HCT116 (cell line): ENCODE results near the gene PSD. TPM values are rescaled to one million over a fixed set of nuclear protein-coding genes. Genes with fewer than 3 reads are reported as not detected.

Source experiments
- ATAC-seq: fragments of 200-7000 bp; cut with Tn5 transposase; 2 replicates; pipeline ENCODE4 v1.9.1; 2020; ENCODE audit warnings: mild to moderate bottlenecking, moderate library complexity
- BruUV-seq: library from RNA; stranded (reverse); fragments of 400-500 nt; replicated peaks from 2 replicates; lab custom pipeline; 2021; lab: Mats Ljungman, UMichigan
- CTCF ChIA-PET: fragments of 300-600 bp; sonication (Branson Sonifier 250); formaldehyde crosslinking; loops from one replicate; lab custom pipeline; 2021; ENCODE audit warnings: antibody characterized with exemption; lab: Charles Lee
- POLR2A ChIA-PET: fragments of 300-600, 350-600 bp; sonication (Branson Sonifier 250); formaldehyde crosslinking; loops from one replicate; lab custom pipeline; 2021; ENCODE audit warnings: antibody characterized with exemption; lab: Charles Lee
- RAD21 ChIA-PET, 2 experiments: fragments of 300-600 bp; sonication (Branson Sonifier 250); formaldehyde crosslinking; loops; one replicate each; lab custom pipeline; 2023; ENCODE audit warnings: low total read pairs in 2 of 2; ENCODE audit not compliant: uncharacterized antibody in 2 of 2, unreplicated experiment in 2 of 2, low non-redundant PET in 1 of 2; lab: Charles Lee
- DNase-seq: peaks from one replicate; pipeline ENCODE4 v3.0.0-alpha.2; 2010; ENCODE audit warnings: low read depth, low spot score
- H2AFZ ChIP-seq: fragments of 200-600 bp; shearing (Covaris generic), sonication (generic); 2 replicates; pipeline ENCODE4 v1.6.1; 2017; ENCODE audit warnings: low read depth, mixed run types, mixed read lengths, antibody characterized with exemption, low read length; ENCODE audit not compliant: poor library complexity, severe bottlenecking
- H3K27ac ChIP-seq: 2 replicates; pipeline ENCODE4 v1.5.1; 2012; ENCODE audit warnings: low read depth, low read length
- H3K27me3 ChIP-seq: fragments of 200-600 bp; sonication (generic); 2 replicates; pipeline ENCODE4 v1.6.1; 2016; ENCODE audit warnings: mixed run types, low read length, mixed read lengths; ENCODE audit not compliant: insufficient read depth
- H3K36me3 ChIP-seq, 2 experiments: fragments of 200-500 bp in 1 of 2; fragments of 200-600 bp in 1 of 2; sonication (Bioruptor generic) in 1 of 2; sonication (generic) in 1 of 2; 2 replicates each; pipeline versions ENCODE4 v1.5.1 to v1.6.1; 2014 to 2016; ENCODE audit warnings: low read length in 2 of 2, inconsistent platforms in 1 of 2, mixed read lengths in 1 of 2, mixed run types in 1 of 2; ENCODE audit not compliant: insufficient read depth in 2 of 2, control insufficient read depth in 1 of 2
- H3K4me1 ChIP-seq, 2 experiments: fragments of 200-600 bp in 1 of 2; sonication (generic) in 1 of 2; 2 replicates each; pipeline versions ENCODE4 v1.5.1 to v1.6.1; 2012 to 2017; ENCODE audit warnings: low read length in 2 of 2, inconsistent platforms in 1 of 2, mild to moderate bottlenecking in 1 of 2, mixed read lengths in 1 of 2, mixed run types in 1 of 2, moderate library complexity in 1 of 2; ENCODE audit not compliant: insufficient read depth in 2 of 2, control insufficient read depth in 1 of 2
- H3K4me2 ChIP-seq: fragments of 200-600 bp; sonication (generic); 2 replicates; pipeline ENCODE4 v1.6.1; 2017; ENCODE audit warnings: mixed run types, low read length, mixed read lengths
- H3K4me3 ChIP-seq, 2 experiments: fragments of 200-600 bp in 1 of 2; sonication (generic) in 1 of 2; replicated peaks in 1 of 2; 2 replicates each; pipeline ENCODE4 v1.5.1; 2011 to 2016; ENCODE audit warnings: low read length in 2 of 2, control low read depth in 1 of 2, low read depth in 1 of 2, mild to moderate bottlenecking in 1 of 2, mixed read lengths in 1 of 2, mixed run types in 1 of 2
- H3K79me2 ChIP-seq: fragments of 200-600 bp; sonication (generic); 2 replicates; pipeline ENCODE4 v1.6.1; 2017; ENCODE audit warnings: mild to moderate bottlenecking, mixed run types, low read length, moderate library complexity, mixed read lengths; ENCODE audit not compliant: insufficient read depth
- H3K9ac ChIP-seq: fragments of 200-600 bp; sonication (generic); 2 replicates; pipeline ENCODE4 v1.6.1; 2016; ENCODE audit warnings: low read length, mixed read lengths
- H3K9me2 ChIP-seq: fragments of 200-600 bp; sonication (generic), shearing (Covaris generic); 2 replicates; pipeline ENCODE4 v1.6.1; 2017; ENCODE audit warnings: mixed run types, mild to moderate bottlenecking, moderate library complexity; ENCODE audit not compliant: insufficient read depth
- H3K9me3 ChIP-seq, 2 experiments: fragments of 200-500 bp in 1 of 2; fragments of 200-600 bp in 1 of 2; sonication (Bioruptor generic) in 1 of 2; sonication (generic) in 1 of 2; 2 replicates each; pipeline ENCODE4 v1.6.1; 2014 to 2017; ENCODE audit warnings: low read length in 2 of 2, mixed read lengths in 2 of 2, inconsistent platforms in 1 of 2, low read depth in 1 of 2, mild to moderate bottlenecking in 1 of 2, mixed run types in 1 of 2, moderate library complexity in 1 of 2; ENCODE audit not compliant: control insufficient read depth in 1 of 2, insufficient read depth in 1 of 2
- H4K20me1 ChIP-seq: fragments of 200-600 bp; sonication (generic), shearing (Covaris generic); 2 replicates; pipeline ENCODE4 v1.6.1; 2017; ENCODE audit warnings: mixed run types, mild to moderate bottlenecking, moderate library complexity; ENCODE audit not compliant: insufficient read depth
- CEBPB ChIP-seq: IDR thresholded peaks from 2 replicates; pipeline ENCODE4 v1.6.1; 2012; ENCODE audit warnings: low read depth
- EGR1 ChIP-seq: IDR thresholded peaks from 2 replicates; pipeline ENCODE4 v1.6.1; 2012; ENCODE audit warnings: low read depth
- EZH2phosphoT487 ChIP-seq: fragments of 200-600 bp; IDR thresholded peaks from 2 replicates; pipeline ENCODE4 v1.6.1; 2018; ENCODE audit warnings: antibody characterized with exemption, borderline replicate concordance
- JUND ChIP-seq: IDR thresholded peaks from 2 replicates; pipeline ENCODE4 v1.6.1; 2012
- POLR2AphosphoS5 ChIP-seq: IDR thresholded peaks from 2 replicates; pipeline ENCODE4 v1.6.1; 2011; ENCODE audit warnings: mild to moderate bottlenecking, low read depth, low read length, moderate library complexity
- RAD21 ChIP-seq: IDR thresholded peaks from 2 replicates; pipeline ENCODE4 v1.6.1; 2012; ENCODE audit warnings: low read depth, mild to moderate bottlenecking
- REST ChIP-seq: IDR thresholded peaks from 2 replicates; pipeline ENCODE4 v1.6.1; 2012; ENCODE audit warnings: low read depth
- SRF ChIP-seq: IDR thresholded peaks from 2 replicates; pipeline ENCODE4 v1.6.1; 2012; ENCODE audit warnings: low read depth
- TCF7L2 ChIP-seq: IDR thresholded peaks from 2 replicates; pipeline ENCODE4 v1.7.0; 2011; ENCODE audit warnings: borderline replicate concordance, inconsistent platforms; ENCODE audit not compliant: insufficient read depth, insufficient read length; ENCODE audit errors: extremely low read depth
- YY1 ChIP-seq: IDR thresholded peaks from 2 replicates; pipeline ENCODE4 v1.6.1; 2011; ENCODE audit warnings: low read length, low read depth, moderate library complexity, mild to moderate bottlenecking; ENCODE audit not compliant: insufficient replicate concordance; ENCODE audit errors: extremely low read depth
- ZFX ChIP-seq: fragments of 450-650 bp; IDR thresholded peaks from 2 replicates; pipeline ENCODE4 v1.6.1; 2017
- ZNF274 ChIP-seq: fragments of 200-500 bp; sonication (Bioruptor generic); IDR thresholded peaks from 2 replicates; pipeline ENCODE4 v1.6.1; 2014; ENCODE audit warnings: mild to moderate bottlenecking, low read depth, low read length, inconsistent platforms
- intact Hi-C: fragments of 100-400 bp; cut with micrococcal nuclease; formaldehyde crosslinking; loops from 2 replicates; pipeline ENCODE4 v1.10.0; 2022
- total RNA-seq: library from RNA; stranded (reverse); gene quantifications from one replicate; pipeline ENCODE4 v1.2.1, GENCODE V29; 2021; ENCODE audit not compliant: unreplicated experiment
- TF ChIP-seq, protein P1 (sequence below): IDR thresholded peaks from 2 replicates; pipeline ENCODE4 v1.6.1; 2011; ENCODE audit warnings: mild to moderate bottlenecking, low read length, moderate library complexity; ENCODE audit not compliant: insufficient replicate concordance; ENCODE audit errors: extremely low read depth
- TF ChIP-seq, protein P2 (sequence below): IDR thresholded peaks from 2 replicates; pipeline ENCODE4 v1.6.1; 2012
- TF ChIP-seq, protein P3 (sequence below), 3 experiments: fragments of 200-600 bp in 1 of 3; sonication (generic) in 1 of 3; IDR thresholded peaks in 2 of 3; conservative IDR thresholded peaks in 1 of 3; 2 replicates each; pipeline ENCODE4 v1.5.1; 2012 to 2017; ENCODE audit warnings: low read depth in 2 of 3, low read length in 2 of 3, antibody characterized with exemption in 1 of 3, borderline replicate concordance in 1 of 3, control low read depth in 1 of 3, mild to moderate bottlenecking in 1 of 3, mixed read lengths in 1 of 3, mixed run types in 1 of 3, moderate library complexity in 1 of 3; ENCODE audit not compliant: insufficient read depth in 1 of 3

PSD gene
- total RNA-seq, 1 experiment from 2014 or later = 9.7 TPM

GRCh38 chr10:102375250-102375649 lies 43.3 kb downstream of the PSD start:
- Histone ChIP-seq H3K9me3 (peaks cover 0 to 6% of the 10 kb centered on the region in 2 experiments; a peak in 1 of 4 replicates), H3K4me1 (no peaks in the 10 kb centered on the region), H2AFZ (no peak overlapping the region), H3K36me3 (peaks cover 54 to 60% of the 10 kb centered on the region in 2 experiments), H3K79me2 (no peaks in the 10 kb centered on the region), H3K27me3 (no peaks in the 10 kb centered on the region), H4K20me1 (no peaks in the 10 kb centered on the region), H3K4me2 (no peak overlapping the region), H3K9ac (no peak overlapping the region), H3K4me3 (no peak overlapping the region), H3K27ac (no peak overlapping the region; the same call in 1 of the 2 replicates), H3K9me2 (no peaks in the 10 kb centered on the region)
- ChIA-PET CTCF (interaction anchor here (1.2 to 2.6 kb wide), 2 partner anchors 9 to 23 kb away, joined by 3 to 8 read pairs; no protein-coding TSS in a partner anchor), RAD21 (no interaction called here), POLR2A (no interaction called here)
- TF ChIP-seq EGR1 (no peak), ZFX (no peak), YY1 (no peak), RAD21 (peak; percentile 34; the same call in 1 of the 2 replicates), POLR2AphosphoS5 (no peak), EZH2phosphoT487 (no peak), REST (no peak), ZNF274 (no peak), CEBPB (no peak), TCF7L2 (no peak), JUND (no peak), SRF (no peak)
- TF ChIP-seq, protein P1, sequence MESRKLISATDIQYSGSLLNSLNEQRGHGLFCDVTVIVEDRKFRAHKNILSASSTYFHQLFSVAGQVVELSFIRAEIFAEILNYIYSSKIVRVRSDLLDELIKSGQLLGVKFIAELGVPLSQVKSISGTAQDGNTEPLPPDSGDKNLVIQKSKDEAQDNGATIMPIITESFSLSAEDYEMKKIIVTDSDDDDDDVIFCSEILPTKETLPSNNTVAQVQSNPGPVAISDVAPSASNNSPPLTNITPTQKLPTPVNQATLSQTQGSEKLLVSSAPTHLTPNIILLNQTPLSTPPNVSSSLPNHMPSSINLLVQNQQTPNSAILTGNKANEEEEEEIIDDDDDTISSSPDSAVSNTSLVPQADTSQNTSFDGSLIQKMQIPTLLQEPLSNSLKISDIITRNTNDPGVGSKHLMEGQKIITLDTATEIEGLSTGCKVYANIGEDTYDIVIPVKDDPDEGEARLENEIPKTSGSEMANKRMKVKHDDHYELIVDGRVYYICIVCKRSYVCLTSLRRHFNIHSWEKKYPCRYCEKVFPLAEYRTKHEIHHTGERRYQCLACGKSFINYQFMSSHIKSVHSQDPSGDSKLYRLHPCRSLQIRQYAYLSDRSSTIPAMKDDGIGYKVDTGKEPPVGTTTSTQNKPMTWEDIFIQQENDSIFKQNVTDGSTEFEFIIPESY = no peak
- TF ChIP-seq, protein P2, sequence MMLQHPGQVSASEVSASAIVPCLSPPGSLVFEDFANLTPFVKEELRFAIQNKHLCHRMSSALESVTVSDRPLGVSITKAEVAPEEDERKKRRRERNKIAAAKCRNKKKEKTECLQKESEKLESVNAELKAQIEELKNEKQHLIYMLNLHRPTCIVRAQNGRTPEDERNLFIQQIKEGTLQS = no peak
- TF ChIP-seq, protein P3, sequence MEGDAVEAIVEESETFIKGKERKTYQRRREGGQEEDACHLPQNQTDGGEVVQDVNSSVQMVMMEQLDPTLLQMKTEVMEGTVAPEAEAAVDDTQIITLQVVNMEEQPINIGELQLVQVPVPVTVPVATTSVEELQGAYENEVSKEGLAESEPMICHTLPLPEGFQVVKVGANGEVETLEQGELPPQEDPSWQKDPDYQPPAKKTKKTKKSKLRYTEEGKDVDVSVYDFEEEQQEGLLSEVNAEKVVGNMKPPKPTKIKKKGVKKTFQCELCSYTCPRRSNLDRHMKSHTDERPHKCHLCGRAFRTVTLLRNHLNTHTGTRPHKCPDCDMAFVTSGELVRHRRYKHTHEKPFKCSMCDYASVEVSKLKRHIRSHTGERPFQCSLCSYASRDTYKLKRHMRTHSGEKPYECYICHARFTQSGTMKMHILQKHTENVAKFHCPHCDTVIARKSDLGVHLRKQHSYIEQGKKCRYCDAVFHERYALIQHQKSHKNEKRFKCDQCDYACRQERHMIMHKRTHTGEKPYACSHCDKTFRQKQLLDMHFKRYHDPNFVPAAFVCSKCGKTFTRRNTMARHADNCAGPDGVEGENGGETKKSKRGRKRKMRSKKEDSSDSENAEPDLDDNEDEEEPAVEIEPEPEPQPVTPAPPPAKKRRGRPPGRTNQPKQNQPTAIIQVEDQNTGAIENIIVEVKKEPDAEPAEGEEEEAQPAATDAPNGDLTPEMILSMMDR (IDR thresholded peaks at IDR 0.05 in 2 of 3, conservative IDR thresholded peaks at IDR 0.05 in 1 of 3; ENCODE audit: borderline replicate concordance in 1 of 3, insufficient read depth in 1 of 3, low read depth in 2 of 3, low read length in 2 of 3) = peak; percentile 23 to 44 (median 40); a peak in 4 of 6 replicates
- DNase-seq = no peak
- no TSS peak for BruUV-seq
- peak; percentile 71 for ATAC-seq
- intact Hi-C loops = no loop called here
